Activated CD4-positive, alpha-beta T cell treated with anti-CD3 and anti-CD28 coated beads for 48 hours (primary cell): ENCODE results near the gene MYB.
A peak's percentile ranks its signal among the peaks of the same experiment; 100 is the strongest.

Experiments used
- DNase-seq: peaks from one replicate; pipeline ENCODE4 v3.0.0-alpha.2; 2020

MYB gene

GRCh38 chr6:135165031-135165430 lies 16.1 kb upstream of the MYB start:
- no peak for DNase-seq

- DNase-seq, result no peak
Observed at GRCh38 chr6:135166515-135166914, 14.6 kb upstream of the MYB start.

DNA sequence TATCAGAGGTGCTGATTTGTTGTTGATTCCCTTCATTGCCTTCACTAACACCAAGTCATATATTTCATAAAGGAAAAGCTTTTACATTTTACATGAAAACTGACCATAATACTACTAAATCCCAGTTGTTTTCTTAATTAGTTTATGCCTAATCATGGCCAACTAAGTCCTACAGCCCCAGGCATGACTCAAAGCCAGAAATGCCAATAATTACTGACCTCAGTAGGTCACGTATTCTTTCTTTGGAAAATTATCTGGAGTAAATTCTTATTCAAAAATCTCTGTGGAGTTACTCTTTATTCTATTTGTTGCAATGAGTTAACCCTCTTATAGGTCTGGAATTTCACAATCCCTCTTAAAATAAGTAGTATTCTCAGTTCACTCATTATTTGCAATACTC lies 13.5 kb upstream of the MYB start:
- DNase-seq, result no peak

DNA sequence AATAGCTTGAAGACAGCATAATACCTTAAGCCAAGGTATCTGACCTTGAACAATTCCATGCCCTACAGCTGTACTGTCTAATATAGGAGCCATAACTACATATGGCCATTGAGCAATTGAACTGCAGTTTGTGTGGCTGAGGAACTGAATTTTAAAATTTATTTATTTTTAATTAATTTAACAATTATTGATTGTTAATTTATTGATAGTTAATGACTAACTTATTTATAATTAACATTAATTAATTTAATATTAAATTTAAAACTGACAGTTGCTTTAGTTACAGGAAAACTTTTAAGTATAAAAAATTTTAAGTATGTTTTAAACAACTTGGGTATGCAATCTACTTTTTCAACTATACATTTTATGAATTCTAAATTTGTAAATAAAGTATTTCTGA lies 12.3 kb upstream of the MYB start:
- no peak for DNase-seq

- DNase-seq, result no peak
Observed at GRCh38 chr6:135170238-135170637, 10.9 kb upstream of the MYB start.

DNA sequence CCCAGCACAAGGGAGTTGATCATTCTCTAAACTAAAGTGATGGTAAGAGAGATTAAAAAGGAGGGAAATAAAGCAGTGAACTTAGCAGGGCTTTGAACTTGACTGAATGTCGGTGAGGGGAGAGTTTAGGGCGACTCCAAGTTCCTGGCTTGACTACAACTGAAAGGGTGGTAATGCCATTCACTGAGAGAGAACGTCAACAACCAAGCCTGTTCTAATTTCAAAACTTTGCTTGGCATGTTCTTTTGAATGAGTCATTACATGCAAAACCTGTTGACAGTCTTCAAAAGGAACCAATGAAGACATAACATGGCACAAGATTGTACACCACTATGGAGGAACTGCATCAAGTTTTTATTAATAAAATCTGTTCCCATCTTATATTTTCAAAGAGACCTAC lies 10.3 kb upstream of the MYB start:
- DNase-seq, result peak; percentile 37

- no peak for DNase-seq
Observed at GRCh38 chr6:135173242-135173988, 7.7 kb upstream of the MYB start.

DNA sequence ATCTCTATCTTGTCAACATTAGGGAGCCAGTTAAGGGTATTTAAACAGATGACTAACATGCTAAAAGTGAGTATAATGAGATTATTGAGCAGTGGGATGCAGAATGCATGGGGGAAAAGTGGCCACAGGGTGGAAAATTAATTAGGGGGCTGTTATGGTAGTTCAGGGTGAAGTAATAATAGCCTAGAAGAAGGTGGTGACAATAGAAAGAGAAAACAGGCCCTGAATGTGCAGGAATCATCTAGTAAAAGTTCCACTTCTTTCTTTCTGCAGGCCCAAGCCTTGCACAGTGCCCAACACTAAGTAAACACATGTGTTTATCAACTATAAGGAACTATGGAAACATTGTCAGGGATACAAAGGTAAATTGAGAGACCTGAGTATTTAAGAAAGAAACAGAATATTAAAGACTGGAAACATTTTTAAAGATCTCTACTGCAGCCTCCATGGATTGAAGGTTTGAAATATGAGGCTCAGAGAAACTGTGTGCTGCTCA lies 7.1 kb upstream of the MYB start:
- no peak for DNase-seq

GRCh38 chr6:135176058-135176457 lies 5.0 kb upstream of the MYB start:
- DNase-seq, result no peak

DNA sequence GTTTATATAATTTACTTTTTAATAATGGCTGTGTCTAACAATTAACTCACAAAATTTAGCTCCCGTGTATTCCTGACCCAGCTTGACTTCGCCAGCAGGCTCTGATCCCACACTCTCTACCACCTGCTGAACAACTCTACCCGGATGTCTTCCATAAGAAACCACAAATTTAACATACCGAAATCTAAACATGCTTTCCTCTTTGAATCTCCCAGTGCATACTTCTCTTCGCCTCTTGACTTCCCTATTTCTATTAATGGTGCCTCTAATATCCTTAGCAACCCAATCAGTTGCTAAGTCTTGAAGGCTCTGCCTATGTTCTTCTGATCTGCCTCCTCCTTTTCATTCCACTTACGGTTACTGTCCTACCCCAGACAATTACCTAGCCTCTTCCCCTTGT lies 4.6 kb upstream of the MYB start:
- no peak for DNase-seq

DNA sequence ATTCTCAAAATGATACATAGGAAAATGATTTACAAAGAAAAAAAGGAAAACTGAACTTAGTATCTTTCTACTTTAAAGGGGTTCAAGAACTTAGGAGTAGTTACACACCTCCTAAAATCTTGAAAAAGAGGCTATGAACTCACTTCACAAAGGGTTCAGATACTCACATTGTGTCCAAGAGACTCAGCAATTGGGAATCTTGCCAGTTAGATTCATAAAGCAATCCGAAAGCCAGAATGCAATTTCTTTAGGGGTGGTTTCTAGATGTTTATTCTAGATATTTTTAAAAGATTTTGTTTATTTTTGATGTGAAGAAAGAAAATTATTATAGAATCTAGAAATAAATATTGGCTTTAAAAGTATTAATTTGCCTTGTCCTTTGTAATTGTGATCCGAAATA lies 1.7 kb upstream of the MYB start:
- DNase-seq, result no peak

- no peak for DNase-seq
Observed at GRCh38 chr6:135179920-135180541, 1.1 kb upstream of the MYB start.

DNA sequence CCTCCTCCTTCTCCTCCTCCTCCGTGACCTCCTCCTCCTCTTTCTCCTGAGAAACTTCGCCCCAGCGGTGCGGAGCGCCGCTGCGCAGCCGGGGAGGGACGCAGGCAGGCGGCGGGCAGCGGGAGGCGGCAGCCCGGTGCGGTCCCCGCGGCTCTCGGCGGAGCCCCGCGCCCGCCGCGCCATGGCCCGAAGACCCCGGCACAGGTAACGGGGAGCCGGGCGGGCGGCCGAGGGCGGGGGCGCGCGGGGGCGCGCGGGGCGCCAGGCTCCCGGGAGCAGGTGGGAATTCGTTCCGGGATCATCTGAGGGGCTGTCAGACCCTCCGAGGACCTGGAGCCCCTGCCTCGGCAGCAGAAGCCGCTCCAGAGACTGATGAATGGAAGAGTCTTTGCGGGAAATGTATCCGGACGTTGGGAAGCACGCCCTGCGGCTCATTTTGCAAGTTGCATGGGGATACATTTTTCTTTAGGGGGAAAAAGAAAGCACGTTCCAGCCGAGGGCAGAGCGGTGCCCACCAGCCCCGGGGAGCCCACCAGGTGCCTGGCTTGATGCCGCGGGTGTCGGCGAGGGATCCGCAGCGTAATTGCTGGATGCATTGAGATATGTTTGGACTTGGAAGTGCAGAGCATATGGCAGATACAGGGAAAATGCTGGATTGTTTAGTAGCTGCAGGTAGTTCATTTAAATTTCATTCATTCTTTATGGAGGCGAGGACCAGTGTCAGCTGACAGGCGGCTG lies 394 bp downstream of the MYB start:
- DNase-seq, result peak; percentile 30

GRCh38 chr6:135182071-135183001 lies 1.2 kb downstream of the MYB start:
- DNase-seq, result peak; percentile 64

DNA sequence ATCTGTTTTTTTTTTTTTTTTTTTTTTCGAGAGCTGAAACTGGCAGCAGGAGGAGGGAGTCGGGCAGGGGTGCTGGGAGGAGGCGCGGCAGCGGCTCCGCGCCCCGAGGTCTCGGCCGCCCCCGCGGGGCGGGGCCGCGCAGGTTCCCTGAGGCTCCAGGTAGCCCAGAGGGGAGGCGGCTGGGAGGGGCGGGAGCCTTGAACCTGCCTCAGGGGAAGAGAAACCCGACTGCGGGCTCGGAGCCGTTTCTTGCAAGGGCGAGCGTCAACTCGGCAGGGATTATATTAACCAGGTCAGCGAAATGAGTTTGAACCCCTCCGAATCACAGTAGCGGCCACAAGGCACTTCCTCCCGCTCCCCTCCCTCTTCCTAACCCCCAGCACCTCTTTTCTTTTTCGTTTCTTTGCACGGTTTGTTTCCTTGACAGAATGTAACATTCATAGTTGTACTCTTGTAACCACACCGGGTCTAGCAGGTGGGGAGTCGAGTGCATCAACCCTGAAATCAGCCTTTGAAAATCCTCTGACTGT lies 2.0 kb downstream of the MYB start:
- DNase-seq, result peak; percentile 87

GRCh38 chr6:135183532-135184440 lies 2.7 kb downstream of the MYB start:
- peak; percentile 90 for DNase-seq

DNA sequence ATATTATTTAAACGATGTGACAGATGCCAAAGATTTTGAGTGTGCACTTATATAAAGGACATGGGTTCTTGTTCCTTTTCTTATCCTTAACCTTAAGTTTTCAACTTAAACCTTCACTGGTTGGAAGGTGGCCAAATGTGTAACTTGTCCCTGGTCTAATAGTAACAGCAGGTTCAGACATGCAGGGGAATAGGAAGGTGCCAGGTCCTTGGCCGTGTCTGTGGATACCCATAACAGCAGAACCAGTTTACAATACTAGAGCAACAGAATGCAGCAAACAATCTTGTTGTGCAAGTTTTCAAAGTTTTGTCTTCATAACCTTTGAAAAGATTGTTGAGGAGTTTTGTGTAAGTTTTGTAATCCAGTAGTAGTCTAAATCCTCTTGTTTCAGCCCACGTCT lies 4.4 kb downstream of the MYB start:
- no peak for DNase-seq

DNA sequence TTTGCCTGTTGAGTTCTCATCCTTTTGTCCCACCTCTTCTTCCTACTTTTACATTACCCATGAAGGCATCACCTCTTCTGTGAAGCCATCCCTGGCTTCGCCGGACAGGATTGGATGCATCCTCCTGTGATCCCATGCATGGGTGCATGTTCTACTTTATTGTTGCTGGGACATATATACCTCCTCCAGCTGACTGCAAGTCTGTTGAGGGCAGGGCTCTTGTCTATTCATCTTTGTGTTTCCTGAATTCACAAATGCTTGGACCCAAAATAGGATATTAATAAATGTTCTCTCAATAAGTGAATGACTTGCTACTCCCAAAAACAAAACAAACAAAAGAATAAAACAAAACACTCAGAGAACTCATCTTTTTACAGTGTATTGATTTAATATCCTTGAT lies 5.1 kb downstream of the MYB start:
- no peak for DNase-seq

GRCh38 chr6:135187372-135187771 lies 6.3 kb downstream of the MYB start:
- DNase-seq, result no peak

DNA sequence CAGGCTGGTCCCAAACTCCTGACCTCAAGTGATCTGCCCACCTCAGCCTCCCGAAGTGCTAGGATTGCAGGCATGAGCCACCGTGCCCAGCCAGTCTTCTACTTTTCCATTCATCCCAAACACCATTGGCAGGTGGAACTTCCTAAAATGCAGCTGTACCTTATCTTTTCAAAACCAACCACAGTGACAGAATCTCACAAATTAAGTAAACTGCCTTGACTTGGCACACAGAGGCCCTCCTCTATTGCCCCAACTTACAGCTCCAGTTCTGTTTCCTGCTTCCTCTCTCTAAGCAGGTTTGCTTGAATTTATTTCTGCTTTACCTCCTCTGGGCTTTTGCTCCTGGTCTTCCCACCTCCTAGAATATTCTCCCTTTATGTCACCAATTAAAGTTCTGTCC lies 7.6 kb downstream of the MYB start:
- DNase-seq, result no peak

GRCh38 chr6:135189344-135189743 lies 8.2 kb downstream of the MYB start:
- DNase-seq, result no peak
